GM08714 (cell line): ENCODE data around the gene UXT.

Source experiments
- H3K4me3 ChIP-seq: fragments of 200-500 bp; sonication (Bioruptor generic); 2 replicates; pipeline ENCODE4 v1.5.1; 2014; ENCODE audit warnings: mild to moderate bottlenecking, low read length, inconsistent platforms
- ZNF274 ChIP-seq: IDR thresholded peaks from 2 replicates; pipeline ENCODE4 v1.6.1; 2012; ENCODE audit warnings: mild to moderate bottlenecking, low read depth, low read length

Gene UXT

GRCh38 chrX:47661539-47661938 is 2.6 kb upstream of the UXT start:
- H3K4me3 ChIP-seq = no peak overlapping the region
- no peak for TF ChIP-seq ZNF274

DNA sequence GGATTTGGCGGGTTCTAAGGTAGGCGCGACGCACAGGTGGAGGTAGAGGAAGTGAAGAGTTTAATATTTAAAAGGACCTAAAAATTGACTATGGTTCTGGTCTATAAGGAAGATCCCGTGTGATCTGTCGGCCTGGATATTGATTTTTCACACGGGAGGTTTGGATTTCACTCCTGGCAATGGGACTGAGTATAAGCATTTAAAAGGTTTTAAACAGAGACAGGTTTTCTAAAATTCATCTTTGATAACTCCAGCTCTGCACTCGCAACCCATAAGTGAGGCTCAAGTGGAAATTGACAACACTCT is 394 bp upstream of the UXT start:
- H3K4me3 ChIP-seq = peak overlapping the region; percentile 47; the same call in 1 of the 2 replicates
- no peak for TF ChIP-seq ZNF274

GRCh38 chrX:47658301-47658683 is 688 bp downstream of the UXT start:
- TF ChIP-seq ZNF274 = no peak
- peak overlapping the region; percentile 52 for H3K4me3 ChIP-seq

- H3K4me3 ChIP-seq = peak overlapping the region; percentile 13; the same call in 1 of the 2 replicates
- TF ChIP-seq ZNF274 = no peak
Observed at GRCh38 chrX:47651043-47651905, 7.7 kb downstream of the UXT start.

DNA sequence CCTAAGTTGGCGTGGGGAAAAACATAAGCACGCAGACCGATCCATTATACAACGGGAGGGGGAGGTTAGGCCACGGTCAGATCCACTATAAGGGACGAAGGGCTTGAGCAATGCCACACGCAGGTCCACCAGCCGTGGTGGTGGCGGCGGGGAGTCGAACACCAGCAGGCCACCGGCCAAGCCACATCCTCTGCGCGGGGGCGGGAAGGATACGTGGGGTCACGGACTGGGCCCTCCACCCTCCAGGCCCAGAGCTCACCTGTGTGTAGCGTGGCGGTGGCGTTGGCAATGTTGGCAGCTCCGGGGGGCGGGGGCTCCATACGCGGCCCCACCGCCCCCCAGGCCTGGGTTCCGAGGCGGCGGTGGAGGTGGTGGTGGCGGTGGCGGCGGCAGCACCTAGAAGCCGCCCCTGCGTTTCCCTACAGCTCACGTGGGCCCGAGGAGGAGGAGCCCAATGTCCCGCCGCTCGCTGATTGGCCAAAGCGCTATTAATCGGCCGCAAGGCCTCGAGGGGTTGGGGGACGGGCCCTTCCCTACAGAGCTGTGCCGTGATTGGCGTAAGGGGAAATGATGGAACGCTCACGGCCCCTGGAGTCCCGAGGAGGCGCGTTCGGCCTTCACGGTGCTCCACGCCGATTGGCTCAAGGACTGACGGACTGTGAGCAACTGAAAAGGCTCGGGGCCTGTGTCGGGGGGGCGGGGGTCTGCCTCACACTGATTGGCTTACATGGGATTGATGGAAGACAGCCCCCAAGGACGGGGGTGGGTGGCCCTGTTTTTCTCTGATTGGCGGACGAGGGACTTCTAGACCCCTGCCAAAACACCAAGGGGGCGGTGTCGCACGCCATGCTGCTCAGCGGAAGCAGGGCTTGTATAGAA is 8.6 kb downstream of the UXT start, which contains the start of gene ELK1:
TSS of gene ELK1 (minus strand) at position 400 of the 879 bp plus-strand sequence. CDS start 9,122 bp downstream, outside the sequence.
- no peak for TF ChIP-seq ZNF274
- peak within 1 kb of the TSS; percentile 80 for H3K4me3 ChIP-seq

DNA sequence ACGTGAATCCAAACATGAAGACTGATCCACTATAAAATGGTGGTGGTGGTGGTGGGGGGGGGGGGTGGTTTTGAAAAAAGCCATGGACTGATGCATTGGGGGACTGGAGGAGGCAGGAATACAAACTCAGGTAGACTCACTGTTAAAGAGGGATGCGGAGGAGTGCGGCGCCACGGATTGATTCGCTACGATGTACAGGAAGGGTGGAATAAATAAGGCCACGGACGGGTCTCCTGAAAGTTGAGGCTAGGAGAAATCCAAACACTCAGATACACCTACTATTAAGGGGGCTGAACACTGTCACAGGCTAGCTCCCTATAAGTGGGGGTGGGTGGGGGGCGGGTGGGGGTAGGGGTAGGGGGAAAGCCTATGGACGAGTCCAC is 9.2 kb downstream of the UXT start:
- no peak for TF ChIP-seq ZNF274
- peak overlapping the region; percentile 80 for H3K4me3 ChIP-seq

DNA sequence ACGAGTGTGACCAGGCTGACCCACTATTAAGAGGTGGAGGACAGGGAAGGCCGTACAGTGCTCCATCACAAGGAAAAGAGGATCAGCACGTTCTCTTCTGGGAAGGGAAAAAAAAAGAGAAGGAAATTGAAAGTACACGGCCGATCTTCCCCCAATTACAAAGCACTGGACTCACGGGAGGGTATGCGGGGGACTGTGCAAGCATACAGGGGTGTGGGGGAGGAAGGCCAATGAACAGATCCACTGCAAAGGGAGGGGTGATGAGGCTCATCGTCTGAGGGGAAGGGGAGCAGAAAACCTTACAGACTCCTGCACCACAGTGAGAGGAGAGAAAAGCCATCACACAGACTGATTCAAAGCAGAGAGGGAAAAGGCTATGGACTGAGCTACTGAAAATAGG is 9.7 kb downstream of the UXT start:
- peak overlapping the region; percentile 80 for H3K4me3 ChIP-seq
- TF ChIP-seq ZNF274 = no peak

- TF ChIP-seq ZNF274 = no peak
- peak overlapping the region; percentile 80; the same call in 1 of the 2 replicates for H3K4me3 ChIP-seq
Observed at GRCh38 chrX:47648376-47648775, 10.6 kb downstream of the UXT start.

DNA sequence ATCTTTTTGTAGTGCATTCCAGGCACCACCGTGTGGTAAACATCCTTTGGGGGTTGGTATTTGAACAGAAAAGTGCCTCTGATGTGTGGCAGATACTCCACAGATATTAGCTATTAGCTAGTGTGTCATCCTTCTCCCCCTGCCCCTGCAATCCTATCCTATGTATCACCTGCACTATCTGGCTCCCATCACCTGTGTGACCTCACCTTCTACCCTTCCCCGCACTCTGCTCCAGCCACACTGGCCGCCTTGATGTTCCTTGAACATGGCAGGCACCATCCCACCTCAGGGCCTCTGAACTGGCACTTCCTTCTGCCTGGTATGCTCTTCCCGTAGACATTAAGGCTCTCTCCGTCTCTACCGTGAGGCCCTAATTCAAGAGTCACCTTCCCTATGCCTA is 12.3 kb downstream of the UXT start:
- H3K4me3 ChIP-seq = no peak overlapping the region
- no peak for TF ChIP-seq ZNF274

DNA sequence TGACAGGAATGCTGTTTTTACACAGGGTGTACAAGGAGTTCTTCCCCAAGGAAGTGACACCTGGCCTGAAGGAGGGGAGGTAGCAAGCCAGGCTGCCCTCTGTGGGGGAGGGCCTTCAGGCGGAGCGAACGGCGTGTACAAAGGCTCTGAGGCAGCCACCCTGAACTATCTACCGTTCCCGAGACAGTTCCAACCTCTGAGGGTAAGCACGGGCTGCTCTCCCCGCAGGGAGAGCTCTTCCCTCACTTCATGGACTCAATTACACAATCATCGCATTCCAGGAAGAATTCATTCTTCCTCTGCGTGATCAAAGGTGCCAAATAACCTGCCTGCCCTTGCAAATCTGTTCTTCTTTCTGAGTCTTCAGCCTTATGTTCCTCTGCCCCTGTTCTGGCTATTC is 13.4 kb downstream of the UXT start:
- TF ChIP-seq ZNF274 = no peak
- no peak overlapping the region for H3K4me3 ChIP-seq

GRCh38 chrX:47644557-47645091 is 14.4 kb downstream of the UXT start:
- no peak overlapping the region for H3K4me3 ChIP-seq
- TF ChIP-seq ZNF274 = no peak

DNA sequence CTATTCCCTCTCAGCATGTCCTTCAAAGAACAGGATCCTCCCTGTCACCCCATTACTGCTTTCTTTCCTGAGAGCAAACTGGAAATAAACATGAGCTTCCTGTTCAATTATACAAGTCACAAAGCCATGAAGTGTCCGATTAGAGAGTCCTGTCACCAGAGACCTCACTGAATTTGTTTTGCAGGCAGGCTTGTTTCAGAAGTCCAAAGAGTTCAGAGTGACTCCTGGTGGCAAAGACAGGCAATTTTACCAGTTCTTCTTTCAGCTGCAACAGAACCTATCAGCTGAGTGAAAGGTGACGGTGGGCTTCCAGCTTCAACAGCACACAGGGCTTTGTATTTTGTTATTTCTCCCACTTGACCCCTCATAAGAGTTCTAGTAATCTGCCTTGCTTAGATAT is 15.1 kb downstream of the UXT start:
- no peak for TF ChIP-seq ZNF274
- H3K4me3 ChIP-seq = no peak overlapping the region

GRCh38 chrX:47638816-47639215 is 20.2 kb downstream of the UXT start:
- no peak for TF ChIP-seq ZNF274

DNA sequence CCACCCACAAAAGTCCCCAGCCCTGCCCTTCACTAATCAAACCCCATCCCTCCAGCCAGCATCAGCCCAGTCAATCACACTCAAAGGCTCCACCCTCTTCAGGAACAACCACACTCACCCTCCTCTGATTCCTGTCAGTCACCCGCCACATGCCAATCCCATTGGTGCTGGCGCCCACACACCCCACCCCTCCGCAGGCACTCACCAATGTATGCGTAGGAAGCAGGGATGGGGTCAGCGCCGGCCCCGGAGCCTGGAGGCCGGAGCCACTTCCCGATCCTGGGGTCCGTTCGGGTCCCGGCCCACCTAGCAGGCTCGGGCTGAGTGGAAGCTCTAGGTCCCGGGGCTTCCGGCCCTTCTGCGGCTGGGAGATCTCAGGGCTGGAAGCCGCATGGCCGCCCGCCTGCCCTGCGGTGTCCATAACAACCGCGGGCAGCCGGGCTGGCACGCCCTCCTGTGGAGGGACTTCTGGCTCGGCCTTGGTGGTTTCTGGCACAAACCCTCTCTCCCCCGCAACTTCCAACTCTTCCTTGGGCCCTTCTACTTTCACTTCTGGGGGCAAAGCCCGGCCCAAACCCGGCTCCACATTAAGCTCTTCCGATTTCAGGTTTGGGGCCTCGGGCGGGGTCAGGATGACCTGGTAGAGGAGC is 21.3 kb downstream of the UXT start:
- H3K4me3 ChIP-seq = peak overlapping the region; percentile 4; the same call in 1 of the 2 replicates
- TF ChIP-seq ZNF274 = no peak

More at GRCh38 chrX:47638816-47639215, 20.2 kb downstream of the UXT start:
- no peak overlapping the region for H3K4me3 ChIP-seq
